ENCODE data around the gene LRRC3.

DNA sequence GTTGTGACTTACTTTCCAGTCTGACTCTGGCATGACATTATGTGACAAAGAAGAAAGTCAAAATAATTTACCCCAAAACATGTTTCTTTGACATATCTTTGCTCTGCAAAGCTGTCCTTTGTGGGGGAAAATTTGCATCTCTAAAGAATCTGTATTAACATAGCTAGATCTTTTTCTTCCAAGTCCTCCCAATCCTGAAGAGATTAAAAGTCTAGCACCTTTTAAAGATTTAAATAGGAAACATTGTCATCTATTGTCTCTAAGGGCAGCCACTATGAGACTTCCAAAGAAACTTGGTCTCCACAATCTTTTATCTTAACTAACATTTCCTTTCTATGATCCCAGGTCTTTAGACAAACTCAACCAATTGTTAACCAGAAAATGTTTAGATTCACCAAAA, 16.0 kb downstream of the LRRC3 start:
- TF ChIP-seq, protein P1, sequence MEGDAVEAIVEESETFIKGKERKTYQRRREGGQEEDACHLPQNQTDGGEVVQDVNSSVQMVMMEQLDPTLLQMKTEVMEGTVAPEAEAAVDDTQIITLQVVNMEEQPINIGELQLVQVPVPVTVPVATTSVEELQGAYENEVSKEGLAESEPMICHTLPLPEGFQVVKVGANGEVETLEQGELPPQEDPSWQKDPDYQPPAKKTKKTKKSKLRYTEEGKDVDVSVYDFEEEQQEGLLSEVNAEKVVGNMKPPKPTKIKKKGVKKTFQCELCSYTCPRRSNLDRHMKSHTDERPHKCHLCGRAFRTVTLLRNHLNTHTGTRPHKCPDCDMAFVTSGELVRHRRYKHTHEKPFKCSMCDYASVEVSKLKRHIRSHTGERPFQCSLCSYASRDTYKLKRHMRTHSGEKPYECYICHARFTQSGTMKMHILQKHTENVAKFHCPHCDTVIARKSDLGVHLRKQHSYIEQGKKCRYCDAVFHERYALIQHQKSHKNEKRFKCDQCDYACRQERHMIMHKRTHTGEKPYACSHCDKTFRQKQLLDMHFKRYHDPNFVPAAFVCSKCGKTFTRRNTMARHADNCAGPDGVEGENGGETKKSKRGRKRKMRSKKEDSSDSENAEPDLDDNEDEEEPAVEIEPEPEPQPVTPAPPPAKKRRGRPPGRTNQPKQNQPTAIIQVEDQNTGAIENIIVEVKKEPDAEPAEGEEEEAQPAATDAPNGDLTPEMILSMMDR (IDR thresholded peaks at IDR 0.05), result no peak
- no peak for TF ChIP-seq POLR2A (IDR thresholded peaks at IDR 0.05)
